ENCODE results near the gene CFAP57. TPM values are rescaled to one million over a fixed set of nuclear protein-coding genes. Genes with fewer than 3 reads are reported as not detected.

Gene CFAP57
- total RNA-seq, 4 donors from 2014 or later, result not detected

GRCh38 chr1:43199093-43199726 is 27.1 kb downstream of the CFAP57 start:
- peaks cover 8% of the 10 kb centered on the region for H3K27me3 ChIP-seq
- H3K4me3 ChIP-seq, result no peak overlapping the region
- intact Hi-C loops (cut with DNase I; ENCODE audit: low total_unique reads) (no loop called here), in situ Hi-C loops (cut with MboI; ENCODE audit: low pct_ligation_motif_present in 1 of 4, low pct_unique_long_range_greater_than_20kb in 1 of 4, low sequenced_read_pairs in 3 of 4) (no loop called here)
- H3K27ac ChIP-seq, result no peak overlapping the region
- no peak for DNase-seq
- no peaks in the 10 kb centered on the region for H3K9me3 ChIP-seq
- no peaks in the 10 kb centered on the region for H3K36me3 ChIP-seq
- 7 to 61% methylated on average over 2 to 8 of the region's 8 CpGs for WGBS, 2 donors (ENCODE audit: low coverage in 1 of 2)
- no peaks in the 10 kb centered on the region for H3K4me1 ChIP-seq
- no peak for TF ChIP-seq POLR2A (IDR thresholded peaks at IDR 0.05)
- no peak for TF ChIP-seq EP300 (IDR thresholded peaks at IDR 0.05; ENCODE audit: low read depth)
- no peak for TF ChIP-seq POLR2AphosphoS5 (IDR thresholded peaks at IDR 0.05)
- no peak for TF ChIP-seq CTCF (IDR thresholded peaks at IDR 0.05)

GRCh38 chr1:43203859-43204258 is 31.7 kb downstream of the CFAP57 start:
- intact Hi-C loops (cut with DNase I; ENCODE audit: low total_unique reads) (no loop called here), in situ Hi-C loops (cut with MboI; ENCODE audit: low pct_ligation_motif_present in 1 of 4, low pct_unique_long_range_greater_than_20kb in 1 of 4, low sequenced_read_pairs in 3 of 4) (no loop called here)
- WGBS, 2 donors (ENCODE audit: low coverage in 1 of 2), result 93 to 96% methylated on average over 3 of the region's 3 CpGs
- no peak for DNase-seq
- Histone ChIP-seq H3K27ac (no peak overlapping the region), H3K36me3 (no peaks in the 10 kb centered on the region), H3K27me3 (no peaks in the 10 kb centered on the region), H3K9me3 (no peaks in the 10 kb centered on the region), H3K4me1 (peaks cover 0 to 12% (median 5%) of the 10 kb centered on the region in 4 donors), H3K4me3 (no peak overlapping the region)
- TF ChIP-seq POLR2A (IDR thresholded peaks at IDR 0.05) (no peak), POLR2AphosphoS5 (IDR thresholded peaks at IDR 0.05) (no peak), EP300 (IDR thresholded peaks at IDR 0.05; ENCODE audit: low read depth) (no peak), CTCF (IDR thresholded peaks at IDR 0.05) (no peak)

- intact Hi-C loops (cut with DNase I; ENCODE audit: low total_unique reads), result no loop called here
- Histone ChIP-seq H3K4me1 (peaks cover 0 to 12% (median 5%) of the 10 kb centered on the region in 4 donors), H3K4me3 (no peak overlapping the region), H3K27ac (no peak overlapping the region), H3K27me3 (no peaks in the 10 kb centered on the region), H3K36me3 (no peaks in the 10 kb centered on the region), H3K9me3 (no peaks in the 10 kb centered on the region)
- DNase-seq, result no peak
- WGBS, 2 donors (ENCODE audit: low coverage in 1 of 2), result 69% methylated on average over 1 of the region's 1 CpG; no CpG with 5 or more reads in 1 of the 2 donors
- in situ Hi-C loops (cut with MboI; ENCODE audit: low pct_ligation_motif_present in 1 of 4, low pct_unique_long_range_greater_than_20kb in 1 of 4, low sequenced_read_pairs in 3 of 4), result no loop called here
- no peak for TF ChIP-seq POLR2AphosphoS5 (IDR thresholded peaks at IDR 0.05)
- TF ChIP-seq CTCF (IDR thresholded peaks at IDR 0.05), result no peak
- no peak for TF ChIP-seq EP300 (IDR thresholded peaks at IDR 0.05; ENCODE audit: low read depth)
- TF ChIP-seq POLR2A (IDR thresholded peaks at IDR 0.05), result no peak
Observed at GRCh38 chr1:43204394-43204793, 32.3 kb downstream of the CFAP57 start.

GRCh38 chr1:43205671-43206070 is 33.5 kb downstream of the CFAP57 start:
- H3K4me1 ChIP-seq, result peaks cover 0 to 12% (median 5%) of the 10 kb centered on the region in 4 donors
- H3K9me3 ChIP-seq, result no peaks in the 10 kb centered on the region
- no peaks in the 10 kb centered on the region for H3K27me3 ChIP-seq
- DNase-seq, result no peak
- H3K36me3 ChIP-seq, result no peaks in the 10 kb centered on the region
- no peak overlapping the region for H3K27ac ChIP-seq
- in situ Hi-C loops (cut with MboI; ENCODE audit: low pct_ligation_motif_present in 1 of 4, low pct_unique_long_range_greater_than_20kb in 1 of 4, low sequenced_read_pairs in 3 of 4), result no loop called here
- intact Hi-C loops (cut with DNase I; ENCODE audit: low total_unique reads), result no loop called here
- H3K4me3 ChIP-seq, result no peak overlapping the region
- 82% methylated on average over 4 of the region's 4 CpGs; no CpG with 5 or more reads in 1 of the 2 donors for WGBS, 2 donors (ENCODE audit: low coverage in 1 of 2)
- no peak for TF ChIP-seq POLR2AphosphoS5 (IDR thresholded peaks at IDR 0.05)
- no peak for TF ChIP-seq EP300 (IDR thresholded peaks at IDR 0.05; ENCODE audit: low read depth)
- TF ChIP-seq POLR2A (IDR thresholded peaks at IDR 0.05), result no peak
- TF ChIP-seq CTCF (IDR thresholded peaks at IDR 0.05), result no peak

All from transverse colon (tissue), 4 donors.